Choroid plexus epithelial cell (primary cell): Measurements from ENCODE around the gene MTHFD2L.

Source experiments
- DNase-seq: peaks from one replicate; pipeline ENCODE4 v3.0.0-alpha.2; 2010; ENCODE audit warnings: low read depth
- H3K4me3 ChIP-seq: 2 replicates; pipeline ENCODE4 v1.5.1; 2011; ENCODE audit warnings: low read depth, mild to moderate bottlenecking, control low read depth, low read length, moderate library complexity
- TF ChIP-seq, protein P1 (sequence below): conservative IDR thresholded peaks from 2 replicates; pipeline ENCODE4 v1.5.1; 2011; ENCODE audit warnings: low read depth, mild to moderate bottlenecking, control low read depth, inconsistent platforms, low read length, moderate library complexity

MTHFD2L gene

DNA sequence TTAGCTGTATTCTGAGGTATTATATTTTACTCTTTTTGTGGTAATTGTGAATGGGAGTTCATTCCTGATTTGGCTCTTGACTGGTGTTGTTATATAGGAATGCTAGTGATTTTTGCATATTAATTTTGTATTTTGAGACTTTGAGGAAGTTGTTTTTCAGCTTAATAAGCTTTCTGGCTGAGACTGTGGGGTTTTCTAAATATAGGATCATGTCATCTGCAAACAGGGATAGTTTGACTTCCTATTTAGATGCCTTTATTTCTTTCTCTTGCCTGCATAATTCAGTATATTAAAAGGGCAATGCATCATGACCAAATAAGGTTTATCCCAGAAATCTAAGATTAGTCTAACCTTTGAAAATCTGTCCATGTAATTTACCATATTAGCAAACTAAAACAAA lies 105.6 kb downstream of the MTHFD2L start:
- H3K4me3 ChIP-seq: no peak overlapping the region
- no peak for DNase-seq
- TF ChIP-seq, protein P1, sequence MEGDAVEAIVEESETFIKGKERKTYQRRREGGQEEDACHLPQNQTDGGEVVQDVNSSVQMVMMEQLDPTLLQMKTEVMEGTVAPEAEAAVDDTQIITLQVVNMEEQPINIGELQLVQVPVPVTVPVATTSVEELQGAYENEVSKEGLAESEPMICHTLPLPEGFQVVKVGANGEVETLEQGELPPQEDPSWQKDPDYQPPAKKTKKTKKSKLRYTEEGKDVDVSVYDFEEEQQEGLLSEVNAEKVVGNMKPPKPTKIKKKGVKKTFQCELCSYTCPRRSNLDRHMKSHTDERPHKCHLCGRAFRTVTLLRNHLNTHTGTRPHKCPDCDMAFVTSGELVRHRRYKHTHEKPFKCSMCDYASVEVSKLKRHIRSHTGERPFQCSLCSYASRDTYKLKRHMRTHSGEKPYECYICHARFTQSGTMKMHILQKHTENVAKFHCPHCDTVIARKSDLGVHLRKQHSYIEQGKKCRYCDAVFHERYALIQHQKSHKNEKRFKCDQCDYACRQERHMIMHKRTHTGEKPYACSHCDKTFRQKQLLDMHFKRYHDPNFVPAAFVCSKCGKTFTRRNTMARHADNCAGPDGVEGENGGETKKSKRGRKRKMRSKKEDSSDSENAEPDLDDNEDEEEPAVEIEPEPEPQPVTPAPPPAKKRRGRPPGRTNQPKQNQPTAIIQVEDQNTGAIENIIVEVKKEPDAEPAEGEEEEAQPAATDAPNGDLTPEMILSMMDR: no peak

DNA sequence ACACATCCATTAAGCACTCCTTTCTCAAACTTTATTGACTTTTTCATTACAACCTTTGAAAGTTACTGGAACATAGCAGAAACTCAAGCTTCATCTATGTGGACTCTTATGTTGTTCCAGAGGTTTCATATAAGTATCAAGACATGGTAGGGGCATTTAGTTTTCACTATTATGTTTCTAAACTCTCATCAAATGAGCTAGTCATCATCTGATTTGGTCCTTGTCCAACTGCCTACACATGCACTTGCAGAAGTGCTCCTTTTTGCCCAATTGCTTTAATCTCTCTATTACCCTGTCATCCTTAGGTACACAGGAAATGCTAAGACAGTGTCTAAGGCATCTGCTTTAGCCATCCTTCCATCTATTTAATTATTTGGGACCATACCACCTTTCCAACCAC lies 108.2 kb downstream of the MTHFD2L start:
- TF ChIP-seq, protein P1: no peak
- no peak overlapping the region for H3K4me3 ChIP-seq
- DNase-seq: no peak

DNA sequence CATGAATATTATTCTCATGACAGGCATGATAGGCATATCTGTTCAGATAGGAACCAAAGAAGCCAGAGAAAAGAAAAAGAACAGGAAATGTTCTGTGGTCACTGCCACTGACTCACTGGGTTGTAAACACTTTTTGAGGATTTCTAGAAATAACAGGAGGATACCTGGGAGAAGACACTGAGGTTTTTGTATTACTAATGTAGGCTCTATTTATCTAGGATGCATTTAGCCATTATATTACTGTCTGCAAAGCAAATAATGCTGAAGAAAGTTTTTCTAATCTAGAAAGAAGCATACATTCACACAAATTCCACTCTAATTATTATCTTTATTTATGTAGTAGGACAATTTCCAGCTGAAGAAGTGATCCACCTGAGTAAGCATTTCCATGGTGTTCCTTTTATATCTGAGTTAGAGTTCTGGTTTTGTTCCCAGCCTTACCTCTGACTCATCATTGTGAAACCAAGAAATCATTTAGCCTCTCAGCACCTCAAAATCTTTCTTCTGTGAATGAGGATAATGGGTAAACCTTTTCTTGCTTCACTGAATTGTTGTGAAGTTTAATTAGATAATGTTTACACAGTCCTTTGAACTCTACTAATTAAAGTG lies 110.2 kb downstream of the MTHFD2L start:
- peak; percentile 79 for DNase-seq
- H3K4me3 ChIP-seq: no peak overlapping the region
- TF ChIP-seq, protein P1: no peak

DNA sequence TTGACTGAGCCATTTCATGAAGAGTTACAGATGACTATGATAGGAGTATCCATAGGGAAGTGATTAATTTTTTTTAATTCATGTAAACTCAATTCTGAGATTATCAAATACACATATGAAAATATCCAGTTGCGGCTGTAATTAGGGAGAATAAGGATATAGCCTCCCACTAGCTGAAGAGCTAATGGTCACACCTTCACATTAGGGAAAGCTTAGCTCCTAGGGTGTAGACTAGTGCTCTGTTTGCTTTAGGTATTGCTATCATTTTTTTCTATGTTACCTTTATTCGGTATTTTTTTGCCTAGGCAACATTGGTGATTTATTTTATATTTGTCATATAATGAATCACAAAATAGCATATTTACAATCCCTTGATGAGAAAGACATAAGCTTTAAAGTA lies 110.7 kb downstream of the MTHFD2L start:
- TF ChIP-seq, protein P1: no peak
- no peak for DNase-seq
- H3K4me3 ChIP-seq: no peak overlapping the region

DNA sequence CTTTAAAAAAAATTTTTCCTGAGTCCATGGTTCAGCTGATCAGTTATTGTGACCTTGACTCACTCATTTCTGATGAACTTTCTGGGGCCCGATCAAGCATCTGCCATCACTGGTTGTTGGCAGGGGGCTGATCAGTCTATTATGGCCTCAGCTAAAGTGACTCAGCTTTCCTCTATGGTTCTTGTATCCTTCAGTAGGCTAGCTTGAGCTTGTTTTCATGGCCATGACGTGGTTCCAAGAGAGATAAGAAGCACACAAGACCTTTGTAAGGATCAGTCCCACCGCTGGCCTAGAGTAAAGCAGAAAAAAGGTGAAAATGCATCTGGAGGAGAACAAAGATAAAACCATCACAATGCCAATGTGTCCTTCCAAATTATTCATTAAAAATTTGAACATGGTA lies 120.6 kb downstream of the MTHFD2L start:
- DNase-seq: no peak
- TF ChIP-seq, protein P1: no peak
- no peak overlapping the region for H3K4me3 ChIP-seq

DNA sequence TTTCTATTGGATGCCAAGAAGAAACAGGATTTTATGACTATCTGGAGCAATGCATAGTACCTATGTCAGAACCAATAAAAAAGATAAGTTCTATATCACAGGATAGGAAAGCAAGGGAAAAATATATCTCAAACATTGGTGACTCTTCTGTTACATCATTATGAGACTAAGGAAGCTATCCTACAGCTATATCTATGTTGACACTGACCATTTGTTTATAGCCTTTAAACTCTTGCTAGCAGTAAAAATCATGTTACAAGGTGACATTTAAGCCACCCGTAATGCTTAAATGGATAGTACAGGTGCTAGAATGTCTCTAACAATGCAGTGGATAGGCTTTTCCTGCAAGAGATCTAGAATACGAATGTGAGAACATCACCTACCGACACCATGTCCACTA lies 121.8 kb downstream of the MTHFD2L start:
- TF ChIP-seq, protein P1: no peak
- H3K4me3 ChIP-seq: no peak overlapping the region
- DNase-seq: no peak

DNA sequence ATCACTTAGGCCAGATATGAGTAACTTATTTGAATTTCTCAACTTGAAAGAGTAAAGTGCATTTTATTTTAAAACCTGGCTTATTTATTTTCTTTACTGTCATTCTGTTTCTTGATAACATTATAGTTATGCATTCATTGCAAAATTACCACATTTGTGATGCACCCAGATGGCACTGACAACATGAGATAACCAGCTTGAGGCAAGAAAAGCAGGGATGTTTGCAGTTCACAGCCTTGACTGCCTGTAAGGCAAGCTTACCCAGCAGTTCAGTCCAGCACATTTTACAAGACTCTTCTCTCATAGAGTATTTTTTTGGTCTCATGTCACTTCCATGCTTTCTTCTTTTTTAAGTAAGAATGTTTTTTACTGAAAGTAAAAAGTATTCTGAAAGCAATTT lies 125.0 kb downstream of the MTHFD2L start:
- TF ChIP-seq, protein P1: no peak
- no peak for DNase-seq
- H3K4me3 ChIP-seq: no peak overlapping the region
